ENCODE data around the gene LAYN. TPM values are rescaled to one million over a fixed set of nuclear protein-coding genes. Genes with fewer than 3 reads are reported as not detected.

The LAYN gene
- total and polyA plus RNA-seq, 9 of the 15 experiments (the other 6 are each of a cell fraction or from before 2014, with no cell fraction given): not detected

- peak within 1 kb of the TSS; percentile 66 for H3K4me3 ChIP-seq
- ChIA-PET POLR2A (interaction anchor here (0.6 to 1.1 kb wide), 8 partner anchors 9 to 1440 kb away, joined by 3 to 4 read pairs (median 4); no protein-coding TSS in a partner anchor), CTCF (ENCODE audit: low intra/inter-chr PET ratio) (interaction anchor here (0.7 to 5.8 kb wide), 4 partner anchors 175 to 394 kb away, joined by 3 to 38 read pairs (median 12); no protein-coding TSS in a partner anchor)
- intact Hi-C loops (cut with micrococcal nuclease): loop anchor here (1.0 to 10.0 kb wide), 6 partner anchors 35 to 683 kb away; no protein-coding TSS in a partner anchor
- ATAC-seq: peak; percentile 93
- peaks cover 48% of the 10 kb centered on the region for H3K79me2 ChIP-seq (ENCODE audit: control insufficient read depth, insufficient read depth, low read length)
- FAIRE-seq: peak; percentile 77
- H3K9me1 ChIP-seq (ENCODE audit: control insufficient read depth, insufficient read depth, low read length): no peaks in the 10 kb centered on the region
- H3K4me2 ChIP-seq (ENCODE audit: insufficient read depth, low read length): peak within 1 kb of the TSS; percentile 82
- in situ Hi-C loops (cut with MboI): loop anchor here (5.0 to 10.0 kb wide), 4 partner anchors 175 to 623 kb away; partner anchors contain the start of gene PTS
- peak within 1 kb of the TSS; percentile 84 for H3K27ac ChIP-seq (ENCODE audit: extremely low read depth, low read depth, low read length)
- H3K9me3 ChIP-seq (replicated peaks; ENCODE audit: control insufficient read depth, insufficient read depth, low read depth, low read length): no peaks in the 10 kb centered on the region
- no peaks in the 10 kb centered on the region for H3K36me3 ChIP-seq (ENCODE audit: control insufficient read depth, insufficient read depth, low read length)
- H3K9ac ChIP-seq (ENCODE audit: insufficient read depth in 1 of 2, low read depth in 2 of 2, low read length in 2 of 2): peak within 1 kb of the TSS; percentile 80 to 99
- peak within 1 kb of the TSS; percentile 96 for H2AFZ ChIP-seq (ENCODE audit: low read depth, low read length)
- BruUV-seq (replicated peaks): no TSS peak
- peaks cover 14 to 17% of the 10 kb centered on the region in 2 experiments; a peak in 4 of 5 replicates for H3K4me1 ChIP-seq (replicated peaks in 1 of 2; ENCODE audit: control insufficient read depth in 2 of 2, insufficient read depth in 2 of 2, low read length in 2 of 2)
- no peaks in the 10 kb centered on the region for H3K27me3 ChIP-seq (ENCODE audit: control insufficient read depth in 2 of 2, insufficient read depth in 2 of 2, low read length in 2 of 2)
- 0% methylated on average over 32 of the region's 100 CpGs for WGBS (ENCODE audit: insufficient coverage, low coverage, missing lambda C conversion rate)
- 0 out of 2 replicates have a peak, but pooled peaks cover 4% of the 10 kb centered on the region for H4K20me1 ChIP-seq (replicated peaks; ENCODE audit: control insufficient read depth, insufficient read depth, low read length)
- peak; percentile 95 to 96 (median 96) for DNase-seq (ENCODE audit: extremely low read depth in 1 of 4, low spot score in 3 of 4)
- TF ChIP-seq ZNF140 (CRISPR knock-in tag; IDR thresholded peaks at IDR 0.05) (no peak), MIER1 (IDR thresholded peaks at IDR 0.05; ENCODE audit: low read depth) (no peak), GATAD2B (IDR thresholded peaks at IDR 0.05; ENCODE audit: borderline replicate concordance) (no peak; the same call in 1 of the 2 replicates), ZNF407 (IDR thresholded peaks at IDR 0.05; ENCODE audit: low read depth) (no peak), ZNF280B (CRISPR knock-in tag; IDR thresholded peaks at IDR 0.05) (no peak), FOXP1 (CRISPR knock-in tag; IDR thresholded peaks at IDR 0.05) (peak; percentile 78; the same call in 1 of the 2 replicates), CREB3 (tag; conservative IDR thresholded peaks at IDR 0.05; ENCODE audit: low read depth) (no peak)
Measured at GRCh38 chr11:111601979-111602864, 61.7 kb downstream of the LAYN start, which contains the start of gene SIK2. Gene SIK2, plus strand, starts transcription at chr11:111602449. Its CDS starts 115 bp downstream, at chr11:111602564.

Data from K562 (cell line).